ENCODE results near the gene CCNJ. TPM values are rescaled to one million over a fixed set of nuclear protein-coding genes. Genes with fewer than 3 reads are reported as not detected.

The CCNJ gene
- total RNA-seq, 1 experiment from 2014 or later = 3.2 TPM

GRCh38 chr10:96089670-96090462 is 46.5 kb downstream of the CCNJ start:
- H3K4me1 ChIP-seq (ENCODE audit: insufficient read depth, low read length) = peaks cover 13% of the 10 kb centered on the region
- ATAC-seq = peak; percentile 94
- peak overlapping the region; percentile 83 for H3K4me3 ChIP-seq (ENCODE audit: low read length)
- intact Hi-C loops (cut with micrococcal nuclease) = loop anchor here (1.0 to 2.0 kb wide), 2 partner anchors 40 to 45 kb away; partner anchors contain the start of gene ZNF518A
- peak overlapping the region; percentile 98 for H3K4me2 ChIP-seq (ENCODE audit: low read length)
- ChIA-PET CTCF (no interaction called here), POLR2A (ENCODE audit: unreplicated experiment) (interaction anchor here (0.7 kb wide), 1 partner anchor 40 kb away, joined by 4 read pairs; no protein-coding TSS in a partner anchor)
- TF ChIP-seq EZH2phosphoT487 (IDR thresholded peaks at IDR 0.05; ENCODE audit: borderline replicate concordance, low read length) (no peak), CTCF (conservative IDR thresholded peaks at IDR 0.05; ENCODE audit: low read depth, low read length) (no peak), EZH2 (IDR thresholded peaks at IDR 0.05; ENCODE audit: low read length, unreplicated experiment) (no peak)
- H4K20me1 ChIP-seq (ENCODE audit: low read length) = no peaks in the 10 kb centered on the region
- H3K36me3 ChIP-seq (ENCODE audit: low read depth, low read length) = no peaks in the 10 kb centered on the region
- peak overlapping the region; percentile 92 for H3K27ac ChIP-seq (ENCODE audit: low read length)
- peaks cover 20% of the 10 kb centered on the region for H3K27me3 ChIP-seq (ENCODE audit: low read length)
- TSS peak; percentile 81 for BruUV-seq (replicated peaks)
- no peaks in the 10 kb centered on the region for H3K9me3 ChIP-seq (ENCODE audit: low read length)
- peak; percentile 85 for DNase-seq
- no peaks in the 10 kb centered on the region for H3K9me2 ChIP-seq (replicated peaks; ENCODE audit: low read length)
- no peaks in the 10 kb centered on the region for H3F3A ChIP-seq (ENCODE audit: low read length, unreplicated experiment)
- peak overlapping the region; percentile 94 for H3K9ac ChIP-seq (ENCODE audit: low read length)
- no peaks in the 10 kb centered on the region for H3K79me2 ChIP-seq (ENCODE audit: low read length)
- H2AFZ ChIP-seq (ENCODE audit: low read length) = peak overlapping the region; percentile 99

DNA sequence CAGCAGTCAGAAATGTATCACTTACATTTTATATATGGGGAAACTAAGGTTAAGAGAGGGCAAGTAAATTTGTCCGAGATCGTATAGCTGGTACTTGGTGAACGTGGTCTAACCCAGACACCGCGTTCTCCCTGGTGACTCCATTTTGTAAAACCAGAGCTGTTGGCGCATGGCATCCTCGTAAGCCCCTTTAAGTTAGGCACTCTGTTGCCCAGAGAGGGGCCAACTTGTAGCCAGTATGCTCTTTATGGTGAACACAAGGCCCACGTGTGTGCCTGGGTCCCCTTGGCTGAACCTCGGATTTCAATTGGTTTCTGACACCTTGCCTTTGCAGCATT is 47.0 kb downstream of the CCNJ start:
- no peaks in the 10 kb centered on the region for H3K9me3 ChIP-seq (ENCODE audit: low read length)
- H3F3A ChIP-seq (ENCODE audit: low read length, unreplicated experiment) = no peaks in the 10 kb centered on the region
- POLR2A ChIA-PET (ENCODE audit: unreplicated experiment) = no interaction called here
- no peaks in the 10 kb centered on the region for H4K20me1 ChIP-seq (ENCODE audit: low read length)
- no peaks in the 10 kb centered on the region for H3K36me3 ChIP-seq (ENCODE audit: low read depth, low read length)
- peak overlapping the region; percentile 92 for H3K27ac ChIP-seq (ENCODE audit: low read length)
- DNase-seq = no peak
- ATAC-seq = no peak
- H3K27me3 ChIP-seq (ENCODE audit: low read length) = peaks cover 20% of the 10 kb centered on the region
- no peak for TF ChIP-seq EZH2 (IDR thresholded peaks at IDR 0.05; ENCODE audit: low read length, unreplicated experiment)
- TF ChIP-seq CTCF (conservative IDR thresholded peaks at IDR 0.05; ENCODE audit: low read depth, low read length) = no peak
- no peak for TF ChIP-seq EZH2phosphoT487 (IDR thresholded peaks at IDR 0.05; ENCODE audit: borderline replicate concordance, low read length)
- CTCF ChIA-PET = no interaction called here
- peak overlapping the region; percentile 94 for H3K9ac ChIP-seq (ENCODE audit: low read length)
- TSS peak; percentile 94 for BruUV-seq (replicated peaks)
- H3K4me2 ChIP-seq (ENCODE audit: low read length) = peak overlapping the region; percentile 98
- H3K4me3 ChIP-seq (ENCODE audit: low read length) = peak overlapping the region; percentile 83
- peaks cover 13% of the 10 kb centered on the region for H3K4me1 ChIP-seq (ENCODE audit: insufficient read depth, low read length)
- intact Hi-C loops (cut with micrococcal nuclease) = loop anchor here (1.0 kb wide), 1 partner anchor 40 kb away; the partner anchor contains the start of gene ZNF518A
- peak overlapping the region; percentile 99 for H2AFZ ChIP-seq (ENCODE audit: low read length)
- no peaks in the 10 kb centered on the region for H3K9me2 ChIP-seq (replicated peaks; ENCODE audit: low read length)
- no peaks in the 10 kb centered on the region for H3K79me2 ChIP-seq (ENCODE audit: low read length)

All from PC-3 (cell line).